SHP77 (cell line): ENCODE data around the gene STAMBPL1.
"Not testable (repeated sequence)": the region's sequence is repeated elsewhere in the genome, so short reads cannot be mapped to it uniquely, and the experiment has no call there.

Experiments used
- DNase-seq, 2 experiments: peaks; one replicate each; lab custom pipeline; 2025; lab: John Stamatoyannopoulos, UW

Gene STAMBPL1

GRCh38 chr10:88920986-88921593, 41.0 kb downstream of the STAMBPL1 start:
- DNase-seq: no peak

- no peak for DNase-seq
These were observed 42.0 kb downstream of the STAMBPL1 start for GRCh38 chr10:88922041-88922440.

DNA sequence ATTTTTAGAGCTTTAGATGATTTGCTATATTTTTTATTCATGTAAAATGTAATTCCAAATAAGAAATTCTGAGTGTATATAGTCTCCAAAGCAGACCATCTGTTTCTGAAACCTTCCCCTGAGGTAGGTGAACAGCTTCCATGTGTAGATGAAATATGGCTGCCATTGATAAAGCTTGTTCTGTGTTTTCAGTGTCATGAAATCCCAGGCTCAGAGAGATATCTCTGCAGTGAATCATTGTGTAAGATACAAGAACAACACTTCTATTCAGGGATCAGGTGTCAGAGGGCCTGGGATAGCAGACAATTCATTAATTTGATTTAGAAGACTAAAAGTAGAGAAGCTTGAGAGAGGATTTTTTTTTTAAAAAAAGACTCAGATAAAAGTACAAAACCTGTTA, 43.5 kb downstream of the STAMBPL1 start:
- no peak for DNase-seq

DNA sequence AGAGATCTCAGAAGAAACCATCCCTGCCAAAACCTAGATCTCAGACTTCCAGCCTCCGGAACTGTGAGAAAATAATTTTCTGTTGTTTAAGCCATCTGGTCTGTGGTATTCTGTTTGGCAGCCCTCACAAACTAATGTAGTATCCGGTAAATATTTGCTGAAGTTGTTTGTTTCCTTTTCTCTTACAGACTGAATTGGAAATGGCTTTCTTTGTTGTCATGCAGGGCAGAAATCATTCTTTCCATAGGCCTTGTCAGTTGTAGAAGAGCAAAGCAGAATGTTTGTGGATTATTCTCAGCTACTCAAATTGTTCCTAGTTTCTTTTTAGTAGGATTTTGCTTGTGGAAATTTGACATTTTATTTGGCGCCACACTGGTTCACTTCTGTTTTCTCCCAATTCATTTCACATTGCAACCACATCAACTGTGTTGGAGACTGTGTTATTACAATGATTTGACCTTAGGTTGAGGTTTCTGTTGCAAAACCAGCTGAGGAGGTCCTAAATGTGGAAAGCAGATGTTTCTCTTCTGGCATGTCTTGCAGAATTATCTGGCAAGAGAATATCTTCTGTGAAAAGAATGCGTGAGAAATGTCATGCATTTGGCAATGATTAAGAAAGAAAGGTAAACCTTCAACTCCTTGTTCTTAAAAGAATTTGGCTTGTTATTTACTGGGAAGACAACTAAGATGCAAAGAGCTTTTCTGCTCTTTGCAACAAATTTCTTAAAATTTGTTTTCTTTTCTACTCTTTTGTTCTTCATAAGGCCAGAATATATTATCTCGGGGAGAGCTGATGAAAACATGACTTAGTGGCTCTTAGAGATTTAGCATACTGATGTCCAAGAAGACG, 46.7 kb downstream of the STAMBPL1 start:
- DNase-seq: no peak

DNA sequence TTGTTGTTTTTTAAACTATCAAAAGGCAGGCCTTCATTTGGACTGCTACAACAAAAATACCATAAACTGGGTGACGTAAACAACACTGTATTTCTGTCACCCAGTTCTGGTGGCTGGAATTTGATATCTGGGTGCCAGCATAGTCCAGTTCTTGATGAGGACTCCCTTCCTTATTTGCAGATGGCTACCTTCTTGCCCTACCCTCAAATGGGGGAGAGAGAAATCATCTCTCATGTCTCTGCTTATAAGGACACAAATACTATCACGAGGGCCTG, 47.3 kb downstream of the STAMBPL1 start:
- no peak for DNase-seq

DNA sequence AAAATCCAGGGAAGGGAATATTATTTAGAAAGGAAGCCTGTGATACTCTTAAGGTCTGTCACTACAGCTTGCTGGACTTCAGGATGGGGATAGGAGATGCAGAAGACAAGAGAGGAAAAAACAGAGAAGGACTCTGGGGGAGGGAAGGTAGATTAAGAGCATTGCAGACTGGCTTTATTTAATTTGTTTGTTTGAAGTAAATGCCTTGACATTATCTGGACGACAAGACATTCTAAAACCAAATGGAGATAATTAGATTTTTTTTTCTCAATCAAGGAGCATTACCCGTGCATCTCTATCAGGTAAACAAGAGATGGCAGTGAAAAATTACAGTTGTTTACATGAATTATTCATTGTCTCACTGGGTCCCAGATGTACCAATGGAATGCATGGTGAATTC, 48.2 kb downstream of the STAMBPL1 start:
- no peak for DNase-seq

DNA sequence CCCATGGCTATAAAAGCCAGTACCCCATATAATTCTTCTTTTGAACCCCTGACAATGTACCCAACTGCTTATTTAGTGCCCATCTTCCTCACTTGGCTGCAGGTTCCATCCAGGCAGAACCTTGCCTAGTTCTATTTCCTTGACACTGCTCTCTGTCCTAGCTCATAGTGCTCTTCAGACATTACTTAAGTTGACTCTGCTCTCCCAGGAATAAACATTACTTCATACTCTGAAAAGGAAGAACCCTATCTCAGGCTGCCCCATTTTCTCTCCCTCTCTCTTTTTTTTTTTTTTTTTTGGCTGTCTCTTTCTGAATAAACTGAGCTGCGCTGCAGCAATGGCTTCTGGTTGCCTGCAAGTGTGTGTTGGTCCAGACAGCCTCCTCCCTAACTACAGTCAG, 51.5 kb downstream of the STAMBPL1 start:
- DNase-seq: no peak

DNA sequence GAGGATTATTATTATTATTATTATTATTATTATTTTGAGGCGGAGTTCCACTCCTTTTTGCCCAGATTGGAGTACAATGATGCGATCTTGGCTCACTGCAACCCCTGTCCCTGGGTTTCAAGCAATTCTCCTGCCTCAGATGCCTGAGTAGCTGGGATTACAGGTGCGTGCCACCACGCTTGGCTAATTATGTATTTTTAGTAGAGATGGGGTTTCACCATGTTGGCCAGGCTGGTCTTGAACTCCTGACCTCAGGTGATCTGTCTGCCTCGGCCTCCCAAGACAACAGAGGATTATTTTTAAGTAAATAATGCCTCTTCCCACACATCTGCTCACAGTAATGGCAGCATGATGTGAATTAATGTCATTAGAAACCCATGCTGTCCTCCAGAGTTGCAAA, 52.0 kb downstream of the STAMBPL1 start:
- not testable (repeated sequence) for DNase-seq

DNA sequence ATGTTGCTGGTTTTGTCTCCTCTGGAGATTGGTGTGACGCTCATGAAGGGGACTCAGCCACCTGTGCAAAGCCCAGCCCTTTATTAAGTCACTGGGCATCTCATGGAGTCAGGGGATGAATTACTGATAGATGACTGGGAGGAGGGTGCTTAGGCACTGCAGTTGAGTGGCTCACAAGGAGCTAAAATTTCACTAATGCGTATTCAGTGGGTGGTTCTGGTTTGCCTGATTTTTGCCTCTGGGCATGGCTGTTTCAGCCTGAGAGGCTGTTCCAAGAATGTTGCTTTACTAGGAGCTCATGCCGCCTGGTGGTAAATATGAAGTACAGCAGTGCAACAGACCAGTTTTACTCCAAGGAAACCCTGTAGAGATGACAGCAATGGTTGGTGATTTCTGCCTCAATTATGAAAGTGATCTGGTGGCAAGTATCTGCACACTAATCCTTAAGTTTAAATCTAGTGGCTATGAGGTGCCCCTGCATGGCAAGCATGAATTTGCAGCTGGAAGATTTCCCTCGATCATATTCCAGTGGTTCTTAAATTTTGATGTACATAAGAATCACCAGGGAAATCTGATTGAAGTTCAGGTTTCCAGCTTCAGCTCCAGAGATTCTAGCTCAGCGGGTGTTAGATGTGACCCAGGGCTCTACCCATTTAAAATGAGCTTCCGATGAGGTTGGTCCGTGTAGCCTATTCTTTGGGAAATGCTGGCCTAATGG, 52.7 kb downstream of the STAMBPL1 start:
- DNase-seq: peak; percentile 17 to 23

DNA sequence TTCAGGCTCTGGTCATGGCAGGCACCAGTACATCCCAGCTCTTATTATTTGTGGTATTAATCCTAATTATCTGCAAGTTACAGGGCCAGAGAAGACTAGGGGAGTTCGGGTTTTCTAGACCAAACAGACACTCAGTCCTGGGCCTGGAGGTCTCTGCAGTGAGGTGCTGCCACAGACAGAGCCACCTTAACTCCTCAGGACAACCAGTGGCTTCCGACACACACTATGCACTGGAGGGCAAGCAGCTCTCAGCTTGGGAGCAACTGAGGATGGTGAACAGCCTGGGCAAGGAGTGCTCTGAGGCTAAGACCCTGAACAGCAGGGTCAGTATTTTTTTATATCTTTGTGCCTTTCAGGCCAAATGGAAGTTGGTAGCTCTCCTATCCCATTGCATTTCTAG, 53.5 kb downstream of the STAMBPL1 start:
- DNase-seq: no peak

DNA sequence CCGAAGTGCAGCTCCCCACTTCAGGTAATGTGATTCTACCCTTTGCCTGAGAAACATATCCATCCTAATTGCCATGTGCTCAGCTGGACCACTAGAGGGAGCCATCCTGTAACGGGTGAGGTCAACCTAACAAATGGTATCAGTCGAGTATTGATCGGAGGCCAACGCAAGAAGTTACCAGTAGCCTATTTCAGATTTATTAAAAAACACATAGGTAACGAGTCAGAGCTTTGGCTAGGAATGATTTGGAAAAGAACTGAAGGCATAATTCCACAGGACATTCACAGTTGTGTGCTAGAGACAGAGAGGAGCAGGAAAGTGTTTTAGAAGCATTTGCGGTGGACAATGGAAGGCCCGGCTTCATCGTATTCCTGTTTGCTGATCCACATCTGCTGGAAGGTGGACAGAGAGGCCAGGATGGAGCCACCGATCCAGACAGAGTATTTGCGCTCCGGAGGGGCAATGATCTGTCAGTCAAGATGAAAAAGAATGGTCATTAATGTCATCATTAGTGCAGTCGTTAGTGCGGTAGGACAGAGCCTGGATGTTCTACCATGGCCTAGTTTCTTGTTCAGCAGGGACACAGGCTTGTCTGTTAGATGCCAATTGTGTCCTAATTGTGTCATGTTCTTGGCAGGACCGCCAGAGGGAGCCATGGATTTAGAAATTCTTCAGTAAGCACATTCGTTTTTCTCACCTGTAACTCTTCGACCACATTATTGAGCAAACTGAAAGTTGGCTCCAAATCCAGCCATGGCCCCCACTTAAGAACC, 55.0 kb downstream of the STAMBPL1 start:
- DNase-seq: peak; percentile 30 to 56

DNA sequence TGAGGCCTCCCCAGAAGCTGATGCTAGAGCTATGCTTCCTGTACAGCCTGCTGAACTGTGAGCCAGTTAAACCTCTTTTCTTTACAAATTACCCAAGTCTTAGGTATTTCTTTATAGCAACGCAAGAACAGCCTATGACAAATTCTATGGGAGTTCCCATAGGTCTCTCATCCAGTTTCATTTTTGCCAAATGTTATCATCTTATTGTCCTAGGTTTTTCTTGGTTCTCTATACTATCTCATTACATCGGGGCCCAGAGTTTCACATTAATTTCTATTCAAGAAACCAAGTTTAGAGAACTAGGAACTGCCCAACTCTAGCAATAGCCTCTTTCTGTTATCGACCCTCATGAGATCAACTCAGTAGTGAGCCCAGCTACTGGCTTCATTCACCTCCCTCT, 56.6 kb downstream of the STAMBPL1 start:
- DNase-seq: no peak

- DNase-seq: no peak
These were observed 58.0 kb downstream of the STAMBPL1 start for GRCh38 chr10:88938039-88938438.

- DNase-seq: no peak
These were observed 58.9 kb downstream of the STAMBPL1 start for GRCh38 chr10:88938938-88939337.

DNA sequence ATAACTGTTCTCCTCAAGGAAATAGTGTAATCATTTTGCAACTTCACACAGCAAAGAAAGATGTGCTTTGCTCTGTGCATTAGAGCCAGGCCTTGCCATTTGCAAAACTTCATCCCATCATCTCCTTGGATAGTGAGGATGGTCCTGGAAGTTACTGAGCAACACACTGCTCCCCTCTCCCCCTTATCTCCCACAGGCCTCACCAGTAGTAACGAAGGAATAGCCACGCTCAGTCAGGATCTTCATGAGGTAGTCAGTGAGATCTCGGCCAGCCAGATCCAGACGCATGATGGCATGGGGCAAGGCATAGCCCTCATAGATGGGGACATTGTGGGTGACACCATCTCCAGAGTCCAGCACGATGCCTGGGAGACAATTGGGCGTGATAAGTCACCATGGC, 61.0 kb downstream of the STAMBPL1 start:
- no peak for DNase-seq

- DNase-seq: no peak
These were observed 63.7 kb downstream of the STAMBPL1 start for GRCh38 chr10:88943778-88944177.

- no peak for DNase-seq
These were observed 64.8 kb downstream of the STAMBPL1 start for GRCh38 chr10:88944813-88945212.

- no peak for DNase-seq
These were observed 66.2 kb downstream of the STAMBPL1 start for GRCh38 chr10:88946200-88946599.

GRCh38 chr10:88946965-88947590, 67.0 kb downstream of the STAMBPL1 start:
- DNase-seq: no peak

DNA sequence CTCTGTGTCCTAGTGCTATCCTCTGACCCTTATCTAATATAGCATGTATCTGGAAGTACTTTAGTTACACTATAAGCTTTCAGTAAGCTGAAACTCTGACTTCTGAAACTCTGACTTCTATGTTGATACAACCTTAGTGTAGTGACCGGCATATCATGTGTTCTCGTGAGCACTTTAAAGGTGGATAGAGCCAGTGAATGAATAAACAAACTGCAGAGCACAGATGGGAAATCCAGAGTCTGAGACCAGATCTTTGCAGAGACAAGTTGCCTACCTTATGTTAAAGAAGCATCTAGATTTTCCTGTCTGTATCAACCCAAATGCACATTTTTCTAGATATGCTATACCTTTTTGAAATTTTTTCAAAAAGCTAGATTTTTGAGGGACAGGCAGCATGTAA, 69.0 kb downstream of the STAMBPL1 start:
- DNase-seq: no peak

DNA sequence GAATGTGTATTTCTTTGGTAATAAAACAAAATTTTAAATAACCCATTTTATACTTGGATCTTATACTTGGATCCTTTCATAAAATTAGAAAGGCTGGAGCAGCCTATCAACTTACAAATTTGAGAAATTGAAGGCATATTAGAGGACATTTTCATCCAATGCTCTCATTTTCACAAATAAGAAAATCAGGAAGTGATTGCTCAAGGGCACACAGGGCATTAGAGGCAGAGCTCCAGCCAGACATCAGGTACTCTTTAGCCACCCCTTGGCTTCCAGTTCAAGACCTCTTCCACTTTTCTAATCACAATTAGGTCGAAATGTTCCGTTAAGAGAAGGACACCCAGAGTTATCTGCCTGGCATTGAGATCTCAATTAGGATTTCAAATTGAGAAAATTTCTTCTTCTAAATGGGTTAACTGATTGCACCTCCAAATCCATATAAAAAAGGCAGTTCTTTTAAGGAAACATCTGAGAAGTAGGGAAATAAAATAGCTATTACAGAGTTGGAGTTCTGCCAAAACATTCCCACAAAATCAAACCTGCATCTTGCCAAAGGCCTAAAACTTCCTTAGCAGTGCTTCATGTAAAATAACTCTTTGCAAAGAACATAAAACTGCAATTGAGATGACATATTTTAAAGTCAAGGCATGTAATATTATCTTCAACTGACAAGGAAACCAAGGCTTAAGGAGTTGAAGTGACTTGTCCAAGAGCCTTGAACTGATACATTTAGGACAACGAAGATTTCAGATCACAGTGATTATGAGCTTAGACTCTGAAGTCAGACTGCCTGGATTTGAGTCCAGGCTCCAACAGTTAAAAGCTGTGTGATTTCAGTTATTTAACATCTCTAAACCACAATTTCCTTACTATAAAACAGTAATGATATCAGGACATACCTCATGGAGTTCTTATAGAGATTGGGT, 70.1 kb downstream of the STAMBPL1 start:
- no peak for DNase-seq
